HEK293 (cell line): ENCODE measurements around the gene PPP2R2D.

Experiments used
- REST ChIP-seq: fragments of 450-650 bp; formaldehyde crosslinking; IDR thresholded peaks from 2 replicates; pipeline ENCODE4 v1.5.1; 2016; ENCODE audit warnings: missing biosample characterization, missing genetic modification characterization
- ZNF660 ChIP-seq: fragments of 450-650 bp; IDR thresholded peaks from 2 replicates; pipeline ENCODE4 v1.5.1; 2018; ENCODE audit warnings: missing biosample characterization, mild to moderate bottlenecking, missing genetic modification characterization

GRCh38 chr10:131942455-131942854 lies 41.6 kb downstream of the PPP2R2D start:
- no peak for TF ChIP-seq ZNF660 (tag by site-specific recombination)
- no peak for TF ChIP-seq REST (tag by site-specific recombination)
